Measurements from ENCODE around the gene PRKAG1.

The PRKAG1 gene

GRCh38 chr12:48966177-48966895 lies 52.2 kb downstream of the PRKAG1 start:
- no peak for DNase-seq (ENCODE audit: low spot score)

- DNase-seq (ENCODE audit: low spot score), result peak; percentile 61
Measured at GRCh38 chr12:48965298-48965838, 53.2 kb downstream of the PRKAG1 start.

- no peak for DNase-seq (ENCODE audit: low spot score)
Measured at GRCh38 chr12:48961801-48962200, 56.8 kb downstream of the PRKAG1 start.

GRCh38 chr12:48961331-48961730 lies 57.2 kb downstream of the PRKAG1 start:
- DNase-seq (ENCODE audit: low spot score), result no peak

GRCh38 chr12:48960834-48961233 lies 57.7 kb downstream of the PRKAG1 start:
- DNase-seq (ENCODE audit: low spot score), result no peak

GRCh38 chr12:48958049-48958388 lies 60.6 kb downstream of the PRKAG1 start:
- no peak for DNase-seq (ENCODE audit: low spot score)

- peak; percentile 97 for DNase-seq (ENCODE audit: low spot score)
Measured at GRCh38 chr12:48957141-48958048, 61.2 kb downstream of the PRKAG1 start, which contains the start of gene ARF3. ARF3 (minus strand) TSS chr12:48957487; CDS start chr12:48941095, 16,392 bp downstream.

- peak; percentile 94 for DNase-seq (ENCODE audit: low spot score)
Measured at GRCh38 chr12:48956279-48957140, 62.1 kb downstream of the PRKAG1 start.

- no peak for DNase-seq (ENCODE audit: low spot score)
Measured at GRCh38 chr12:48954841-48955501, 63.6 kb downstream of the PRKAG1 start.

GRCh38 chr12:48954061-48954460 lies 64.5 kb downstream of the PRKAG1 start:
- no peak for DNase-seq (ENCODE audit: low spot score)

- DNase-seq (ENCODE audit: low spot score), result no peak
Measured at GRCh38 chr12:48952691-48953090, 65.9 kb downstream of the PRKAG1 start.

Data from iPS-NIHi11 (cell line).